ENCODE data around the gene FMOD.
A peak's percentile ranks its signal among the peaks of the same experiment; 100 is the strongest.
"Not testable (repeated sequence)": the region's sequence is repeated elsewhere in the genome, so short reads cannot be mapped to it uniquely, and the experiment has no call there.

The FMOD gene

DNA sequence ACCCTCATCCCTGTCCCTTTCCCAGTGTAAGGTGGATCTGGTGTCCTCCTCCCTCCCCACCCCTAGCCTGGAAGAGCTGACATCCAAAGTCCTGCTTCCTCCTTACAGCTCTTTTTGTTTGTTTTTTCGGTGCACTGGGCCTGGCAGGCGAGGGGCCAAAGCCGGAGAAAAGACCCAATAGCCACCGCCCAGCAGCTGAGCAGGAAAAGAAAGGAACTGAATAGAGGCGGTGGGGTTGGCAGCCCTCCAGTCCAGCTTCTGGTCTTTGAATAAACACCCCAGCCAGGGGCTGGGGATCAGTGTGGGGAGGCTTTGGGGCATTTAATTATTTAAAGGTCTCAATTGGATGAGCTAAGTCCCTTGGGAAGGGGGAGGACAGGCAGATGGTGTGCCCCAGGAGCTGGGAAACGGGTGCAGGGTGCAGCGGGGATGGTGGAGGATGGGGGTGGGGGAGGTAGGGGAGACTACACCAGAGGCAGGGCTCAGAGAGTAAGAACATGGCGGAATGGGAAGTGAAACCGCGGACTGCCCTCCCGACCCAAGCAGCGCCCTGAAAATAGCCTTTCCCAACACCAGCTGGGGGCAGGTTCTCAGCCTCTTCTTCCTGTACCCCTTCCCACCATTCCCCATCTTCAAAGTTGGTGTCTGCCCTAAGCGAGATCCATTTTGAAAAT lies 25.4 kb downstream of the FMOD start:
- no peak for DNase-seq

DNA sequence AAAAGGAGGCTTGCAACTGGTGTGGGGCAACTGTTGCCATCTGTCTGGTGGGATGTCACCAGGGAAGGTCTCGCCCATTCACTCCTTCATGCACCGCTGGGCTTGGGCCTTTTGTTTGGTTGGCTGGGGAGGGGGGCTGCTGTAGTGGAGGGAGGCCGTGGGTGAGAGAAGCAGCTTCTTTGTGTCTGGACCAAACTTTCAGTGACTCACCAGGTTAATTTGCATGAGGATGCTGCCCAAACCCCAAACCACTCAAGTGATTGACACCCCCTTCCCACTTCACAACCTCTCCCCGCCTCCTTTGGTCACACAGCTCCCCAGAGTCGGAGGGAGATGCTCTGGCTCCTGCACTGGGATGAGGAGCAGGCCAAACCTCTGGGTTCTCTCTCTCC lies 25.9 kb downstream of the FMOD start:
- peak; percentile 51 for DNase-seq

DNA sequence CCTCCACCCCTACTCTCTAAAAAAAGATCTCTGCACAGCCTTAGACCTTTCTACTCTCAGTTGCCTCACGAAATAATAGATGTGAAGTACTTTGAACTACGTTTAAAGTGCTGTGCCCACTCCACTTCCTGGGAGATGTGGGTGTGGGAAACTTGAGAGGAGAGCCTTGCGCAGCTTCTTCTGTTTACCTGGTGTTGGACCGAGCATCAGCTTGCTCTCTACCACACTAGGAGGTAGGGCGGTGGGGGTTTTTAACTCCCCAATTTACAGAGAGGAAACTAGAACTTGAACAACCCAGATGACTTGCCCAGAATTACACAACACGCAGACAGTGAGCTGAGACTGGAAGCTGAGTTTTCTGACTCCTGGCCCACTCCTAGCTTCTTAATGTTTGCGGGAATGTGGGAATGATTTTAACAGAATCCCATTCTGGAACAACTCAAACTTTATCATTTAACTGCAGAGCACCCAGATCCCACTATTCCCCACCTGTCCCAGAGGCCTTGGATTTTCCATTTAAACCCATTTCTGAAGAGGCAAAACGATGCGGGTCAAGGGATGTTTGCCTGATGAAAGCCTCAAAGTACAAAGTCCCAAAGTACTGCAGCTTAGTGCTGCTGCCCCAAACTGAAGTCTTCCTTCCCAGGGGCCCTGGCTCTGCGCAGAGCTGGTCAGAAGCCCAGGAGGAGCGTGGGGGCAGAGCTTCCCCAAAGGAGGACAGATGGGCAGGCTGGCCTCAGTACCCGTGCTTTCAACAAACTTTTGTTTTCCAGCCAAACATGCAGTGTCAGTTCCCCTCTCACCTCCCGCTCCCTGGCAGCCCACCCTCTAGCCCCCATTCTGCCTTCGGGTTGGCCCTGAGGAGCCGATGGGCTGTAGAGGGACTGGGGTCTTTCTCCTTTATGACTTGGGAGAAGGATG lies 26.6 kb downstream of the FMOD start:
- peak; percentile 41 for DNase-seq

DNA sequence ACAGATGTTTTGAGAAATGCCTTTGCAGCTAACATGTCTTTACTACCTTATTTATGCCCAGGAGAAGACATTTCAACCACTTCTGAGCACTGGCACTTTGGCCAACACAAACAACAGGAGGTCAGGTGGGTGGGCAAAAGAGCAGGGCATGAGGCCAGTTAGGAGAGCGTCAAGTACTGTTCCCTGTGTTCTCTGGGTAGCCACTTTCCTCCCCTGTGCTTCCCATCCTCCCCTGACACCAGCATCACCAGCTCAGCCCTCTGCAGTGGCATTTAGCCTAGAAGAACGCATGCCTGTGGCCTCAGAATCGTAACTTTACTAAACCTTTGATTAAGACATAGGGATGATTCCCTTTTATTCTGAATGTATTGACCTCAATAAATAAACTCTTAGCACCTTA lies 27.3 kb downstream of the FMOD start:
- DNase-seq: no peak

DNA sequence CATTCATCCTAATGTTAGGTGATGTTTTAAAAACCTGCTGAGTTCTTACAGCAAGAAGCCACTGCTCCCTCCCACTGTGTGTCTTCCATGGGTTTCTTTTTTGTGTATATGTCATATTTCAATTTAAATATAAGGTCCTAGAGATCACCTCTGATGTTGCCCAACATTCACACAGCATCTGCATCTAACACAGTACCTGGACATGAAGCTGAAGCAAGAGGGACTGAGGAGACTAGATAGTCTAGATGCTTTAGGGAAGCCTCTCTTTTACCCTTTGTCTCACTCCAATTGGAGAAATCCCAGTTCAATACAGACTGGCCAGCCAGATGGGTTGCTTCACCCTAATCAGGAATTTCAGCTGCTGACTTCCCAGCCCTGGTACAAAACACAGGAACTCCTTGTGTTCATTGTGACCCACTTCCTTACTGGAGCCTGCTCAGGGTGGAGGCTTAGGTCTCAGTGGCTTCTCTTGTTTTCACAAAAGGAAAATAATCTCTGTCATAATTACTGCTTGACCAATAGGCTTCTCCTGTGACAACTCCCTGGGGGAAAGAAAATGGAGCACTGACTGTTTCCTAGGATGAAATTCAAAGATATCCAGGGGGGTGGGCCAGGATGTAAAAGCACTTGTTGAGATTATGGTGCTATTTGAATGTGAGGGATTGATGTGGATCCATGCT lies 28.3 kb downstream of the FMOD start:
- no peak for DNase-seq

DNA sequence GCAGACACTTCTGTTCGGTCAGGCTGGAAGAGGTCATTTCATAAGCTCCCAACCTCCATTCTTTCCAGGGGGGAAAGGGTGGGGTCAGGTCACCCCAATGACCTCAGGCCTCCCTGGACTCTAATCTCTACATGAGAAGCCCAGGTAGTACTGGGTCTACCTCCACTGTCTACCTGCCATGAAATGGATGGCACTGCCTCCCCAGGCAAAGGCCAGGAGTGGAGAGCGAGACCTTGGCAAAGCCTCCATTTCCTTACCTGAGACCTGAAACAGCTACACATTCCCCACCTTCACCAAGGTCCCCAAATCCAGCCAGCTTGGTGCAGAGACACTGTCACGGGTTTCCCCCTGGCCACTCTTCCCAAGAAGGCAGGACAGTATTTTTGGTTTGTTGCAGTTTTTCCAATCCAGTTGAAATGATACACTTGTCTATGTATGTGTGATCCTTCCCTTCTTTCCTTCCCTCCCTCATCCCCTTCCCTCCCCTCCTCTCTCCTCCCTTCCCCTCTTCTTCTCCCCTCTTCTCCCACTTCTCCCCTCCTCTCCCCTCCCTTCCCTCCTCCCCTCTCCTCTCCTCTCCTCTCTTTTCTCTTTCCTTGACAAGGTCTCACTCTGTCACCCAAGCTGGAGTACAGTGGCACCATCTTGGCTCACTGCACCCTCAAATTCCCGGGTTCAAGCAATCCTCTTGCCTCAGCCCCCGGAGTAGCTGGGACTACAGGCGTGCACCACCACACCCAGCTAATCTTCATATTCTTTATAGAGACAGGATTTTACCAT lies 29.5 kb downstream of the FMOD start:
- DNase-seq: no peak

DNA sequence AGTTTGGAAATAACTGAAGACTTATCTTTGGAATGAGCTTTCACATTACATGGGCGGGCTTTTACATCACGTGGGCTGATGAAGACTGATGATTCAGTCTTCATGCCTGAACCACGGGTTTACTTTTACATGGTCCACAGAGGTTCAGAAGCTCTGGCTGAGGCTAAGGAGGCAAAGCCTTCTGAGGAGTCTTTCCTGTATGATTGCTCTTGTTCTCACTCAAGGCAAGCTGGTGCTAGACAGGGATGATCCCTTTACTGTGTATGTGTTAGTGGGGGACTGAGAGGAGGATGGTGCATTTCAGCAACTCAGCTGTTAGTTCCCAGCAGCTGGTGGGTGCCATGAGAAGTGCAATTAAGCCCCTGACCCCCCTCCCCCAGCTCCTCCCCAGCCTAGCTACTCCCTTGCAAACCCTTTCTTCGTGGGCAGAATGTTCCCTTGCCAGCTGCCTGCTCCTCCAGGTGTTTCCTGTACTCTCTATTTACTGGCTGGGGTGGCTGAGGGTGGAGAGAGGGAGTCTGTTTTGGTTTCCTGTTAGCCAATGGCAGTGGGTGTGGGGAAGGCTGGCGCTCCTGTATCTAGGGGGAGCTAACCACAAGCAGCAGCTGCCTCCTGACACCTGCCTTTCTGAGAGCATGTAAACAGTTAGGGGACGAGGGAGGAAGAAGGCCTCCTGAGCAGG lies 30.2 kb downstream of the FMOD start:
- DNase-seq: peak; percentile 68

DNA sequence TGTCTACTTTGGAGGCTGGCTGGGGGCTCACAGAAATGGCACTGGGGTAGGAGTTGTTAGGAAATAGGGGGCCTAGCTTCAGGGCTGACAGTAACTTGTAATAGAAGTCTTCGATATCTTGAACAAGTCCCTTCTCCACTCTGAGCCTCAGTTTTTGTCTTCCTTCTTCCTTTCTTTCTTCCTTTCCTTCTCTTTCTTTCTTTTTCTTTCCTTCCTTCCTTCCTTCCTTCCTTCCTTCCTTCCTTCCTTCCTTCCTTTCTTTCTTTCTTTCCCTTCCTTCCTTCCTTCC lies 32.7 kb downstream of the FMOD start:
- no peak for DNase-seq

DNA sequence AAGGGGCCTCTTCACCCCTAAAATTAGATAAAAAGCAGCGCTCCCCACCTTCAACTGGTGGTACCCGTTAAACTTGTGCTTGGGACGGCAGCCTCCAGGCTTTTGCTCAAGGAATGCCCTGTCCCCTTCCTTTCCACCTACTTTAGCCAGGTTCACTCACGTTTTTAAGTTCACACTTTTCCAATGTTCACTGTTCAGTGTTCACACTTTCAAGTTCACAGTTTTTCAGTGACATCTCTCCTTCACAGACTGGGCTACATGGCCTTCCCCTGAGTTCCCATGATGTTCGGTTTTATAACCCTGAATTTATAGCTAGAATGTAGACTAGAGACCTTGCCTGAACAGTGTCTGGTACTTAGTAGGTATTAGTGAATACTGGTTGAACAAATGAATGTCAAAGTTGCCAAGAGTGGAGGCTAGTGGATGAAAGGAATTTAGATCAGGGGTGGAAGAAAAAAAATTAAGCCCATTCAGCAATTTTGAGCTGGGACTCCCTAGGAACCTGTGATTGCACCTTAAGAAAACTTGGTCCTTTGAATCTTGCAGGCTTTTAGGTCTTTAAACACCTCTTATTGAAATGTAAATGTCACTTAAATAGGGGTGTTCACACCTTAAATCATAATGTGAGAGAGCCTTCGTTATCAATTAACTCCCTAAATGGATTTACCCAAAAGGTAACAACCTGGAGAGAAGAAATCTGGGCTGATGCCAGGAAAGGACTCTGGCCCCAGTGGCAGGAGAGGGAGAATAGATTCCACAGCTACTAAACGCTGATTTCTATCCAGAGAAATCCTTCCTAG lies 33.3 kb downstream of the FMOD start:
- no peak for DNase-seq

DNA sequence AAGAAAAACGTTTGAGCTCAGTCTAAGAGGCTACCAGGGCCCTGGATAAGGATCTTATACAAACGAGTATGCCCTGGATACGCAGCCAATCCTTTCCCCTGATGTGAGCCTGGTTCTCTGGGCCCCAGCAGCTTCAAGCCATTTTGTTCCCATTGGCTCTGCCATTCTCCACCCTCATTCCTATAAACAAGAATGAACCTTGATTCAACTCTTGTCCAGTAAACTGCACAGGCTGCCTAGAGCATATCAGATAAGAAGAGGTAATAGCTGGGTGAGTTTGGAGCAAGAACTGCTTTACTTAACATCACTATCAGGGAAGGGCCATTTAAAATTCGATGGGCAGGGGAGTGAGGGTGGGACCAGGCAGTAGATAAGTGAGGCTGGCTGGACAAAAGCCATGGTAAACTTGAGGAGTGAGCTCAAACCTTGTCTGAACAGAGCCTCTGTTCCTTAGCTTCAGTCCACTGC lies 34.3 kb downstream of the FMOD start:
- no peak for DNase-seq

DNA sequence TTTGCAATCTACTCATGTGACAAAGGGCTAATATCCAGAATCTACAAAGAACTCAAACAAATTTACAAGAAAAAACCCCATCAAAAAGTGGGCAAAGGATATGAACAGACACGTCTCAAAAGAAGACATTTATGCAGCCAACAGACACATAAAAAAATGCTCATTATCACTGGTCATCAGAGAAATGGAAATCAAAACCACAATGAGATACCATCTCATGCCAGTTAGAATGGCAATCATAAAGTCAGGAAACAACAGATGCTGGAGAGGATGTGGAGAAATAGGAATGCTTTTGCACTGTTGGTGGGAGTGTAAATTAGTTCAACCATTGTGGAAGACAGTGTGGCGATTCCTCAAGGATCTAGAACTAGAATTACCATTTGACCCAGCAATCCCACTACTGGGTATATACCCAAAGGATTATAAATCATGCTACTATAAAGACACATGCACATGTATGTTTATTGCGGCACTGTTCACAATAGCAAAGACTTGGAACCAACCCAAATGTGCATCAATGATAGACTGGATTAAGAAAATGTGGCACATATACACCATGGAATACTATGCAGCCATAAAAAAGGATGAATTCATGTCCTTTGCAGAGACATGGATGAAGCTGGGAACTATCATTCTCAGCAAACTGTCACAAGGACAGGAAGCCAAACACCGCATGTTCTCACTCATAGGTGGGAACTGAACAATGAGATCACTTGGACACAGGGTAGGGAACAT lies 36.7 kb downstream of the FMOD start:
- DNase-seq: not testable (repeated sequence)

DNA sequence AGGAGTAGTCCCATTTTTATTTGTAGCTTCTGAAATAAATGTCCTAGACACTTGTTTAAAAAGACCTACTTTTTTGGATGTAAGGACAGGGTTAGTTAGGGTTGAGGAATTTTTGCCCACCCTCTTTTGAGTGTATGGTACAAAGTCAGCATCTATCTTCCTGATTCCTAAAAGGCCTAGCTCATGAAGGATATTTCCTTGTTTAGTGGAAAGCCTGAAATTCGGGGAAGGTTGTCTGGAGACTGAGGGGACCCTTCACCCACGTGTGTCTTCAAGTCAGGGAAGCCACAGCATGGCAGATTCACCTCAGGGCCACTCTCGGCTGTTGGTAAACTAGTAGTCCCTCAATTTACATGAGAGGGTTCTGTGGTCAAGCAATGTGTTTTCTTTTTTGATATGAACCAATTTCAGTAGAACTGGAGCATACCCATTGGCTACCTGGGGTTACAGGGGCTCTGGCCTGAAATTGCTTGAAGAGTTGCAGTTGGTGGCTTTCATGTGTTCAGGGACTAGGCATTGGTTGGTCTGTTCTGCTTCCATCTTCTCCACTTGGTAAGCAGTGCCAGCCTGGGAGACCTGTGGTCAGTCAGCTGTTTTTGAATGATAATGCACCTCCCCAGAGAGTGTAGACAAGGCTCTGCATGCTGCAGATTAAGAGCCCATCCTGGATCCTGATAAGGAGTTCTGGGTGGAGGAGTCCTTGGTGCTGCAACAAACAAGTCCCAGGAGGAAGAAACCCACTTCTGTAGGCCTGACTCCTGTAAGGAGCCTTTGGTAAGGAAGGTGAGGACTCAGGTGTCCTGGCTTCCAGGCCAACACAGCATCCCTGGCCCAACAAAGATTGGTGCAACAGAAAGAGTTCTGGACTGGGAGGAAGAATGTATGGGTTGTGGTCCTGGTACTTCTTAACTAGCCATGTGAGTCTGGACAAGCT lies 39.3 kb downstream of the FMOD start:
- no peak for DNase-seq

DNA sequence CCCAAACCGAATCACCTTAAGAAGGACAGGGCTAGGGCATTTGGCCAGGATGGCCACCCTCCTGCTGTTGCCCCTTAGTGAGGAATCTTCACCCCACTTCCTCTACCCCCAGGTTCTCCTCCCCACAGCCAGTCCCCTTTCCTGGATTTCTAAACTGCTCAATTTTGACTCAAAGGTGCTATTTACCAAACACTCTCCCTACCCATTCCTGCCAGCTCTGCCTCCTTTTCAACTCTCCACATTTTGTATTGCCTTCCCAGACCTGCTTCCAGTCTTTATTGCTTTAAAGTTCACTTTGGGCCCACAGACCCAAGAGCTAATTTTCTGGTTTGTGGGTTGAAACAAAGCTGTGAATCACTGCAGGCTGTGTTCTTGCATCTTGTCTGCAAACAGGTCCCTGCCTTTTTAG lies 42.0 kb downstream of the FMOD start:
- DNase-seq: peak; percentile 46

DNA sequence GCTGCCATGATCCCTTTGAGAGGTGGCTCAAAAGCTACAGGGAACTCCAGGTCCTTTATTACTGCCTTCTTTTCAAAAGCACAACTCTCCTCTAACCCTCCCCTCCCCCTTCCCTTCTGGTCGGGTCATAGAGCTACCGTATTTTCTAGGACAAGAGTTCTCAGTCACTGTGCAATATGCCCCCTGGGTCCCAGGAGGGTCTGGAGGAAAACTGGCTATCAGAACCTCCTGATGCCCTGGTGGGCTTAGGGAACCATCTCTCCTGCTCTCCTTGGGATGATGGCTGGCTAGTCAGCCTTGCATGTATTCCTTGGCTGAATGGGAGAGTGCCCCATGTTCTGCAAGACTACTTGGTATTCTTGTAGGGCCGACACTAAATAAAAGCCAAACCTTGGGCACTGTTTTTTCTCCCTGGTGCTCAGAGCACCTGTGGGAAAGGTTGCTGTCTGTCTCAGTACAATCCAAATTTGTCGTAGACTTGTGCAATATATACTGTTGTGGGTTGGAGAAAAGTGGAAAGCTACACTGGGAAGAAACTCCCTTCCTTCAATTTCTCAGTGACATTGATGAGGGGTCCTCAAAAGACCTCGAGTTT lies 42.5 kb downstream of the FMOD start:
- DNase-seq: peak; percentile 48

DNA sequence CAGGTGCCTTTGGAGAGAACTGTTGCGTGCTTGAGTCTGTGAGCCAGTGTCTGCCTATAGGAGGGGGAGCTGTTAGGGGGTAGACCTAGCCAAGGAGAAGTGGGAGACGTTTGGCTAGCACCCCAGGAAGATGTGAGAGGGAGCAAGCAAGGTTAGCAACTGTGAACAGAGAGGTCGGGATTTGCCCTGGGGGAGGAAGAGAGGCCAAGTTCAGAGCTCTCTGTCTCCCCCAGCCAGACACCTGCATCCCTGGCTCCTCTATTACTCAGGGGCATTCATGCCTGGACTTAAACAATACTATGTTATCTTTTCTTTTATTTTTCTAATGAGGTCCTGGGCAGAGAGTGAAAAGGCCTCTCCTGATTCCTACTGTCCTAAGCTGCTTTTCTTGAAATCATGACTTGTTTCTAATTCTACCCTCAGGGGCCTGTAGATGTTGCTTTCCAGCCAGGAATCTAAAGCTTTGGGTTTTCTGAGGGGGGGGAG lies 43.2 kb downstream of the FMOD start:
- DNase-seq: peak; percentile 41

DNA sequence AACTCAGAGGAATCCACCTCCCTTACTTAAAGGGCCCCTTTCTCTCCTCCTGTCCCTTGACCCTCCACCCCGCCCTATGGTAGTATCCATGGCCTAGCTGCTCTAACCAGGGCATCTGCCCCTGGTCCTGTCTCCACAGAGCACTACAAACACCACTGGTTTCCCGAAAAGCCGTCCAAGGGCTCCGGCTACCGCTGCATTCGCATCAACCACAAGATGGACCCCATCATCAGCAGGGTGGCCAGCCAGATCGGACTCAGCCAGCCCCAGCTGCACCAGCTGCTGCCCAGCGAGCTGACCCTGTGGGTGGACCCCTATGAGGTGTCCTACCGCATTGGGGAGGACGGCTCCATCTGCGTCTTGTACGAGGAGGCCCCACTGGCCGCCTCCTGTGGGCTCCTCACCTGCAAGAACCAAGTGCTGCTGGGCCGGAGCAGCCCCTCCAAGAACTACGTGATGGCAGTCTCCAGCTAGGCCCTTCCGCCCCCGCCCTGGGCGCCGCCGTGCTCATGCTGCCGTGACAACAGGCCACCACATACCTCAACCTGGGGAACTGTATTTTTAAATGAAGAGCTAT lies 43.9 kb downstream of the FMOD start:
- DNase-seq: peak; percentile 66

DNA sequence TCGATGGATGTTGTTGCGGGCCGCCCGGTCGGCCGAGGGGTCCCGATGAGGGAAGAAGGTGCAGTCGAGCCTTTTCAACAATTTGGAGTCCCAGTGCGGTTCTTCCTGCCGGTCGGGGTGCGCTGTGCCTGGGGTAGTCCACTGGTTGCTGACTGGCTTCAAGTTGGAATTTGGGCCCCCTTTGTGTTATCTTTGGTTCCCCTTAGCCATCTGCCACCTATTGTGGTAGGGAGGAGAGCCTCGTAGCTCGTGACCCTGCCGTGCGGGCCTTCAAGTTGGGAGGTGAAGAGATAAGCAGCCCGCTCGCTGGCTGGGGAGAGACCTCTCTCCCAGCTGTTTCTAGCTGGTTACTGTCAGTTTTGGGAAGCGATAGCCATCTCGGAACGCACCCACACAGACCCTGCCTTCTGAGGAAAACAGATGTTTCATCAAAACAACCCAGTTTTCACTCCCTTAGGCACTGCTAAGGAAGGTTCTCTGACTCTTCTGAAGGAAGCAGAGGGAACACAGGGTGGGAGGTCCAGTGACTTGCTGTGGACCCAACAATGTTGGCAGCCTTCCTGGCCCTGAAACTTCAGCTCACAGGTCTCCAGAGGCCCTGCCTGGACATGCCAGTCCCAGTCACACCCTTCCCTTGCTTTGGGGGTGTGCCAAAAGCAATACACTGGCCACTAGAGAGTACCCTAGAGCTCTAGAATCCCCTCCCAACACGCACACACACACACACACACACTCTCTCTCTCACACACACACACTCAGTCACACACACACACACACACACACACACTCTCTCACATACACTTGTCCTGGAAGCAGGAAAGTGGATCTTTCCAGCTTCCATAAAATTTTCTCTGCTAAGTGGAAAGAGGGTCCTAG lies 44.6 kb downstream of the FMOD start:
- peak; percentile 63 for DNase-seq

DNA sequence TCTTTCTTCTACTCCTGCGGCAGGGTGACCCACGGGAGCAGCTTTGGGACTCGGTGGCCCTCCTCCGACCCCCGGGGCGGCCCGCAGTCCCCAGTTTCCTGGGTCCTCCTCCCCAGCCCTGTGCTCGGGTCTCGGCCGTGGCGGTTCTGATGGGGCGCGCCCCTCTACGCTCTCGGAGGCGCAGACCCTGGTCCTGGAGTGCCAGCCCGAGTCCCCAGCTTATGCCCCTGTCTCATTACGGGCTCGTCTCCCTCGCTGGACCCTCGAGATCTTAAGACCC lies 45.2 kb downstream of the FMOD start:
- DNase-seq: no peak
